ENCODE measurements around the gene DNLZ. TPM values are rescaled to one million over a fixed set of nuclear protein-coding genes. Genes with fewer than 3 reads are reported as not detected.

Gene DNLZ
- polyA plus RNA-seq, 1 of the 3 experiments (the other 2 are of a cell fraction) = 40.6 TPM

DNA sequence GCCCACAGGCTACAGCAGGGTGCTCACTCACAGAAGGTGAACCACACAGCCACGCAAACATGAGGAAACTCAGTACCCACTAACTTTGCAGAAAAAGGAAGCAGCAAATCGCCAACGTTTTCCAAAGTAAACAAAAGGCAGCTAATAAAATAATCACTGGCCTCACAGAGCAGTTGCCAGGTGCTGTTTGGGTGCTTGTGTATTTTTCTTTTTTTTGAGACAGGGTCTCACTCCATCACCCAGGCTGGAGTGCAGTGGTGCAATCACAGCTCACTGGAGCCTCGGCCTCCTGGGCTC, 32.6 kb upstream of the DNLZ start (continued):
- TF ChIP-seq, protein P1, sequence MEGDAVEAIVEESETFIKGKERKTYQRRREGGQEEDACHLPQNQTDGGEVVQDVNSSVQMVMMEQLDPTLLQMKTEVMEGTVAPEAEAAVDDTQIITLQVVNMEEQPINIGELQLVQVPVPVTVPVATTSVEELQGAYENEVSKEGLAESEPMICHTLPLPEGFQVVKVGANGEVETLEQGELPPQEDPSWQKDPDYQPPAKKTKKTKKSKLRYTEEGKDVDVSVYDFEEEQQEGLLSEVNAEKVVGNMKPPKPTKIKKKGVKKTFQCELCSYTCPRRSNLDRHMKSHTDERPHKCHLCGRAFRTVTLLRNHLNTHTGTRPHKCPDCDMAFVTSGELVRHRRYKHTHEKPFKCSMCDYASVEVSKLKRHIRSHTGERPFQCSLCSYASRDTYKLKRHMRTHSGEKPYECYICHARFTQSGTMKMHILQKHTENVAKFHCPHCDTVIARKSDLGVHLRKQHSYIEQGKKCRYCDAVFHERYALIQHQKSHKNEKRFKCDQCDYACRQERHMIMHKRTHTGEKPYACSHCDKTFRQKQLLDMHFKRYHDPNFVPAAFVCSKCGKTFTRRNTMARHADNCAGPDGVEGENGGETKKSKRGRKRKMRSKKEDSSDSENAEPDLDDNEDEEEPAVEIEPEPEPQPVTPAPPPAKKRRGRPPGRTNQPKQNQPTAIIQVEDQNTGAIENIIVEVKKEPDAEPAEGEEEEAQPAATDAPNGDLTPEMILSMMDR (IDR thresholded peaks at IDR 0.05) = no peak
- TF ChIP-seq GATA2 (CRISPR knock-in tag; IDR thresholded peaks at IDR 0.05) = no peak
- no peak for TF ChIP-seq FOSL2 (IDR thresholded peaks at IDR 0.05; ENCODE audit: borderline replicate concordance, low read depth)
- TF ChIP-seq TCF12 (IDR thresholded peaks at IDR 0.05) = no peak
- TF ChIP-seq, protein P2, sequence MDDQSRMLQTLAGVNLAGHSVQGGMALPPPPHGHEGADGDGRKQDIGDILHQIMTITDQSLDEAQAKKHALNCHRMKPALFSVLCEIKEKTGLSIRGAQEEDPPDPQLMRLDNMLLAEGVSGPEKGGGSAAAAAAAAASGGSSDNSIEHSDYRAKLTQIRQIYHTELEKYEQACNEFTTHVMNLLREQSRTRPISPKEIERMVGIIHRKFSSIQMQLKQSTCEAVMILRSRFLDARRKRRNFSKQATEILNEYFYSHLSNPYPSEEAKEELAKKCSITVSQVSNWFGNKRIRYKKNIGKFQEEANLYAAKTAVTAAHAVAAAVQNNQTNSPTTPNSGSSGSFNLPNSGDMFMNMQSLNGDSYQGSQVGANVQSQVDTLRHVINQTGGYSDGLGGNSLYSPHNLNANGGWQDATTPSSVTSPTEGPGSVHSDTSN (IDR thresholded peaks at IDR 0.05) = no peak
- no peak for TF ChIP-seq MEF2A (IDR thresholded peaks at IDR 0.05; ENCODE audit: borderline replicate concordance, low read depth)
- TF ChIP-seq YY1 (IDR thresholded peaks at IDR 0.05; ENCODE audit: low read depth) = no peak
- no peak for TF ChIP-seq MXI1 (IDR thresholded peaks at IDR 0.05; ENCODE audit: low read depth, low read length)
- TF ChIP-seq JUND (IDR thresholded peaks at IDR 0.05) = no peak
- TF ChIP-seq, protein P3, sequence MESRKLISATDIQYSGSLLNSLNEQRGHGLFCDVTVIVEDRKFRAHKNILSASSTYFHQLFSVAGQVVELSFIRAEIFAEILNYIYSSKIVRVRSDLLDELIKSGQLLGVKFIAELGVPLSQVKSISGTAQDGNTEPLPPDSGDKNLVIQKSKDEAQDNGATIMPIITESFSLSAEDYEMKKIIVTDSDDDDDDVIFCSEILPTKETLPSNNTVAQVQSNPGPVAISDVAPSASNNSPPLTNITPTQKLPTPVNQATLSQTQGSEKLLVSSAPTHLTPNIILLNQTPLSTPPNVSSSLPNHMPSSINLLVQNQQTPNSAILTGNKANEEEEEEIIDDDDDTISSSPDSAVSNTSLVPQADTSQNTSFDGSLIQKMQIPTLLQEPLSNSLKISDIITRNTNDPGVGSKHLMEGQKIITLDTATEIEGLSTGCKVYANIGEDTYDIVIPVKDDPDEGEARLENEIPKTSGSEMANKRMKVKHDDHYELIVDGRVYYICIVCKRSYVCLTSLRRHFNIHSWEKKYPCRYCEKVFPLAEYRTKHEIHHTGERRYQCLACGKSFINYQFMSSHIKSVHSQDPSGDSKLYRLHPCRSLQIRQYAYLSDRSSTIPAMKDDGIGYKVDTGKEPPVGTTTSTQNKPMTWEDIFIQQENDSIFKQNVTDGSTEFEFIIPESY (IDR thresholded peaks at IDR 0.05; ENCODE audit: borderline replicate concordance, low read depth) = no peak
- no peak for TF ChIP-seq NFIC (IDR thresholded peaks at IDR 0.05; ENCODE audit: borderline replicate concordance)

DNA sequence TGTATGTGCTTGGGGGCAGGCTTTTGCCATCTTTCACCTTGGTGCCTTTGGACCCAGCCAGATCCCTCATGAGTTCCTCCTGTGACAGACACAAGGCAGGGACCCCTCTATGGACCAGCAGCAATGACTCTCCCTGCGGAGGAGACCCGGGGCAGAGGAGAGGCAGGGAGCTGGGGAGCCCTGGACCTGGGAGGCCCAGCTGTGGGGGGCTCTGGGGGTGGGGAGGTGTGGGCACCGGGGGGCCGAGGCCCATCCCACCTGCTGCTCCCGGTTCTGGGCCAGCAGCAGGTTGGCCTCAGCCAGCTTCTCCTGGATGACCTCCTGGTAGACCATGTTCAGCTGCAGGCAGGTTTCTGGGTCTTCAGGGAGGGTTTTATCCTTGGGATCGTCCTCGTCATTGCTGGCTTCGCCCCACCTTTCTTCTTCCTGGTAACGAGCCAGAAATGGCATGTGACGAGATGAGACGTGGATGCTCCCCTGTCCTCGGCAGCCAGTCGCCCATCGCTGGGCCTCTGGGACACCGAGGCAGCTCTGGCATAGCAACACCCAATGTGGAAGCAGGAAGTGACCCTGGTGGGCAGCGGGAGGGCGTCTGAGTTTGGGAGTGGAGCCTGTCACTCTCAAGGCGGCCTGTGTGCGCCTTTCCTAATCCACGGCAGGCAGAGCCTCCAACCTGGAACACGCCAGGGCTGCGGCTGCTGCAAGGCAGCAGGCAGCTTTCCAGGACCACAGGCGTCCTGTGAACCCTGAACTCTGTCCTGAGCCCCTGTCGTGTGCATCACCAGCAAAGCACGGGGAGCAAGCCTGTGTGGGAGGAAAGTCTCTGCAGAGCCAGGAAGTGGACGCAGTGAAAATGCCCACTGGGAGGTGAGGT, 32.0 kb upstream of the DNLZ start:
- H3K27me3 ChIP-seq (ENCODE audit: insufficient read depth) = no peaks in the 10 kb centered on the region
- H3K4me1 ChIP-seq (ENCODE audit: control insufficient read depth in 1 of 2, insufficient read depth in 2 of 2, low read depth in 1 of 2, low read length in 1 of 2) = peaks cover 3 to 17% of the 10 kb centered on the region in 2 experiments; a peak in 2 of 4 replicates
- no peaks in the 10 kb centered on the region for H3K9me3 ChIP-seq
- H3K4me3 ChIP-seq (ENCODE audit: low read depth in 2 of 2, low read length in 1 of 2) = no peak overlapping the region
- no peak for DNase-seq
- H3K9me2 ChIP-seq = no peaks in the 10 kb centered on the region
- POLR2A ChIA-PET = interaction anchor here (0.8 to 4.0 kb wide), 2 partner anchors 21 to 68 kb away, joined by 3 to 21 read pairs; partner anchors contain the start of genes CARD9 and GPSM1
- peaks cover 1% of the 10 kb centered on the region for H3F3A ChIP-seq (replicated peaks; ENCODE audit: insufficient read depth)
- peaks cover 34 to 73% of the 10 kb centered on the region in 2 experiments for H3K36me3 ChIP-seq (replicated peaks in 1 of 2; ENCODE audit: control insufficient read depth in 1 of 2, insufficient read depth in 2 of 2, low read length in 1 of 2)
- H3K4me2 ChIP-seq = no peak overlapping the region
- WGBS (ENCODE audit: low lambda C conversion rate) = 97% methylated on average over 21 of the region's 26 CpGs
- H4K20me1 ChIP-seq (ENCODE audit: insufficient read depth) = peaks cover 5% of the 10 kb centered on the region; the same call in 1 of the 2 replicates
- CTCF ChIA-PET = interaction anchor here (0.8 to 6.8 kb wide), 5 partner anchors 15 to 83 kb away, joined by 3 to 42 read pairs (median 4); partner anchors contain the start of genes DNLZ, ENTR1 and PMPCA
- no peak overlapping the region for H3K9ac ChIP-seq
- H2AFZ ChIP-seq (ENCODE audit: low read depth) = no peak overlapping the region
- peaks cover 41% of the 10 kb centered on the region for H3K79me2 ChIP-seq (ENCODE audit: insufficient read depth)
- TF ChIP-seq TCF12 (IDR thresholded peaks at IDR 0.05) (no peak), MXI1 (IDR thresholded peaks at IDR 0.05; ENCODE audit: low read depth, low read length) (no peak), RFX5 (IDR thresholded peaks at IDR 0.05; ENCODE audit: low read length) (no peak), EZH2phosphoT487 (IDR thresholded peaks at IDR 0.05; ENCODE audit: borderline replicate concordance, low read depth) (no peak)
- TF ChIP-seq, protein P4, sequence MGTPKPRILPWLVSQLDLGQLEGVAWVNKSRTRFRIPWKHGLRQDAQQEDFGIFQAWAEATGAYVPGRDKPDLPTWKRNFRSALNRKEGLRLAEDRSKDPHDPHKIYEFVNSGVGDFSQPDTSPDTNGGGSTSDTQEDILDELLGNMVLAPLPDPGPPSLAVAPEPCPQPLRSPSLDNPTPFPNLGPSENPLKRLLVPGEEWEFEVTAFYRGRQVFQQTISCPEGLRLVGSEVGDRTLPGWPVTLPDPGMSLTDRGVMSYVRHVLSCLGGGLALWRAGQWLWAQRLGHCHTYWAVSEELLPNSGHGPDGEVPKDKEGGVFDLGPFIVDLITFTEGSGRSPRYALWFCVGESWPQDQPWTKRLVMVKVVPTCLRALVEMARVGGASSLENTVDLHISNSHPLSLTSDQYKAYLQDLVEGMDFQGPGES (IDR thresholded peaks at IDR 0.05; ENCODE audit: low read depth, low read length) = no peak
- H3K27ac ChIP-seq (ENCODE audit: low read depth in 2 of 2, low read length in 1 of 2) = no peak overlapping the region

All from SK-N-SH (cell line).